Jurkat, Clone E6-1 (cell line): Measurements from ENCODE around the gene OLFM1.
"Not testable (repeated sequence)": the region's sequence is repeated elsewhere in the genome, so short reads cannot be mapped to it uniquely, and the experiment has no call there.

Experiments used
- DNase-seq: peaks from one replicate; pipeline ENCODE4 v3.0.0-alpha.2; 2011; ENCODE audit warnings: low read depth, low spot score
- H3K4me3 ChIP-seq: 2 replicates; pipeline ENCODE4 v1.5.1; 2011; ENCODE audit warnings: mild to moderate bottlenecking, low read length, control low read depth, moderate library complexity

Gene OLFM1

GRCh38 chr9:135055181-135055580 lies 32.3 kb upstream of the OLFM1 start:
- H3K4me3 ChIP-seq: no peak overlapping the region
- DNase-seq: no peak

- no peak overlapping the region for H3K4me3 ChIP-seq
- no peak for DNase-seq
These were observed 30.9 kb upstream of the OLFM1 start for GRCh38 chr9:135056541-135056940.

- no peak overlapping the region for H3K4me3 ChIP-seq
- no peak for DNase-seq
These were observed 26.9 kb upstream of the OLFM1 start for GRCh38 chr9:135060461-135061116.

- H3K4me3 ChIP-seq: no peak overlapping the region
- no peak for DNase-seq
These were observed 26.0 kb upstream of the OLFM1 start for GRCh38 chr9:135061441-135061840.

- H3K4me3 ChIP-seq: no peak overlapping the region
- no peak for DNase-seq
These were observed 25.2 kb upstream of the OLFM1 start for GRCh38 chr9:135062254-135062653.

- not testable (repeated sequence) for DNase-seq, H3K4me3 ChIP-seq
These were observed 24.0 kb upstream of the OLFM1 start for GRCh38 chr9:135063466-135063865.

- not testable (repeated sequence) for H3K4me3 ChIP-seq, DNase-seq
These were observed 23.6 kb upstream of the OLFM1 start for GRCh38 chr9:135063888-135064287.

GRCh38 chr9:135065151-135065550 lies 22.3 kb upstream of the OLFM1 start:
- H3K4me3 ChIP-seq: no peak overlapping the region
- no peak for DNase-seq

- H3K4me3 ChIP-seq: no peak overlapping the region
- DNase-seq: no peak
These were observed 21.7 kb upstream of the OLFM1 start for GRCh38 chr9:135065804-135066203.

GRCh38 chr9:135066291-135066690 lies 21.2 kb upstream of the OLFM1 start:
- no peak for DNase-seq
- no peak overlapping the region for H3K4me3 ChIP-seq

GRCh38 chr9:135067096-135067710 lies 20.3 kb upstream of the OLFM1 start:
- DNase-seq: no peak
- no peak overlapping the region for H3K4me3 ChIP-seq

- no peak for DNase-seq
- no peak overlapping the region for H3K4me3 ChIP-seq
These were observed 18.6 kb upstream of the OLFM1 start for GRCh38 chr9:135068776-135069415.

- no peak for DNase-seq
- no peak overlapping the region for H3K4me3 ChIP-seq
These were observed 17.8 kb upstream of the OLFM1 start for GRCh38 chr9:135069558-135070197.

GRCh38 chr9:135070198-135070951 lies 17.1 kb upstream of the OLFM1 start:
- DNase-seq: no peak
- H3K4me3 ChIP-seq: no peak overlapping the region

- no peak overlapping the region for H3K4me3 ChIP-seq
- DNase-seq: no peak
These were observed 16.3 kb upstream of the OLFM1 start for GRCh38 chr9:135070964-135071735.

GRCh38 chr9:135073081-135073740 lies 14.3 kb upstream of the OLFM1 start:
- DNase-seq: no peak
- no peak overlapping the region for H3K4me3 ChIP-seq

GRCh38 chr9:135073741-135074305 lies 13.6 kb upstream of the OLFM1 start:
- H3K4me3 ChIP-seq: no peak overlapping the region
- DNase-seq: no peak
